DND-41 (cell line): ENCODE data around the gene HNRNPH2.

Source experiments
- ATAC-seq: fragments of 200-7000 bp; cut with Tn5 transposase; 3 replicates; pipeline ENCODE4 v1.9.1; 2021; ENCODE audit warnings: low read depth; ENCODE audit not compliant: insufficient read depth
- DNase-seq: peaks from one replicate; pipeline ENCODE4 v3.0.0-alpha.2; 2020
- H2AFZ ChIP-seq: 2 replicates; pipeline ENCODE4 v1.6.0; 2012; ENCODE audit warnings: low read depth, low read length
- H3K27ac ChIP-seq: 2 replicates; pipeline ENCODE4 v1.5.1; 2012; ENCODE audit warnings: low read length, inconsistent platforms
- H3K27me3 ChIP-seq: fragments of 200-600 bp; sonication (generic); 2 replicates; pipeline ENCODE4 v1.6.0; 2012; ENCODE audit warnings: low read length, mild to moderate bottlenecking, inconsistent platforms; ENCODE audit not compliant: insufficient read depth, poor library complexity
- H3K36me3 ChIP-seq: 2 replicates; pipeline ENCODE4 v1.5.1; 2012; ENCODE audit warnings: low read length, inconsistent platforms; ENCODE audit not compliant: insufficient read depth
- H3K4me1 ChIP-seq: 2 replicates; pipeline ENCODE4 v1.5.1; 2012; ENCODE audit warnings: mild to moderate bottlenecking, low read length; ENCODE audit not compliant: insufficient read depth
- H3K4me2 ChIP-seq: 2 replicates; pipeline ENCODE4 v1.6.0; 2012; ENCODE audit warnings: mild to moderate bottlenecking, moderate library complexity, low read length, inconsistent platforms; ENCODE audit not compliant: insufficient read depth
- H3K4me3 ChIP-seq, 2 experiments: fragments of 200-600 bp in 1 of 2; shearing (Covaris generic) in 1 of 2; 2 replicates each; pipeline ENCODE4 v1.5.1; 2012 to 2016; ENCODE audit warnings: inconsistent platforms in 2 of 2, low read length in 2 of 2, mild to moderate bottlenecking in 2 of 2, low read depth in 1 of 2, moderate library complexity in 1 of 2
- H3K79me2 ChIP-seq: 2 replicates; pipeline ENCODE4 v1.6.0; 2012; ENCODE audit warnings: low read length, inconsistent platforms; ENCODE audit not compliant: insufficient read depth
- H3K9ac ChIP-seq: 2 replicates; pipeline ENCODE4 v1.6.0; 2012; ENCODE audit warnings: low read depth, mild to moderate bottlenecking, inconsistent platforms, low read length, moderate library complexity
- H3K9me3 ChIP-seq: 2 replicates; pipeline ENCODE4 v1.5.1; 2012; ENCODE audit warnings: low read length, moderate library complexity, mild to moderate bottlenecking, inconsistent platforms; ENCODE audit not compliant: insufficient read depth, severe bottlenecking
- H4K20me1 ChIP-seq: 2 replicates; pipeline ENCODE4 v1.6.0; 2012; ENCODE audit warnings: low read length; ENCODE audit not compliant: insufficient read depth
- EZH2 ChIP-seq: IDR thresholded peaks from 3 replicates; pipeline ENCODE4 v1.6.1; 2012; ENCODE audit warnings: borderline replicate concordance, low read depth, mild to moderate bottlenecking, moderate library complexity, low read length, inconsistent platforms; ENCODE audit not compliant: severe bottlenecking
- TF ChIP-seq, protein P1 (sequence below): IDR thresholded peaks from 2 replicates; pipeline ENCODE4 v1.5.1; 2012; ENCODE audit warnings: borderline replicate concordance, low read length, moderate library complexity, mild to moderate bottlenecking; ENCODE audit not compliant: poor library complexity, severe bottlenecking; ENCODE audit errors: extremely low read depth

HNRNPH2 gene

DNA sequence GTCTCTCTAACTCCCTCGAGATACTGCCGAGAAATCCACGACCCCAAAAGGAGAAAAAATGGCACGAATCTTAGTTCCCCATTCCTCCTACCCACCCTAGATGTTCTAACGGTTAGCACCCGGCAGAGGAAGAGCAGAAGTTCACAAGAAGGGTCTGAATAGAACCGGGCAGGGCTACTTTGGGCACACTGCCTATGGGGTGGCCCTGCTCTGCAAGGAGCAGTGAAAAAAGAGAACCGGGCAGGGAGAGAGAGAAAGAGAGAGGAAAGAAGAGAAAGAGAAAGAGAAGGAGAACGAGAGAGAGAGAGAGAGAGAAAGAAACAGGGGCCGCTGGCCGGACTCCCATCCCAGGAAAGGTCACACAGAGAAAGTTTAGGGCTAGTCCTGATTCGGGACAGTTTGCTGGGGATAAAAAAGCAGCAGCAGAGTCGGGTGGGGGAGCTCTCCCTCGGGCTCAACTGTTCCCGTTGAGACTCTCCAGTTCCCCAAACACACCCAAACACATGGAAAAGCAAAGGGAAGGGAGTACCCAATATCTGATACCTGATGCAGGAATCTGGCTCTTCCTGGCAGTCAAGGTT is 765 bp upstream of the HNRNPH2 start:
- Histone ChIP-seq H2AFZ (peak overlapping the region; percentile 86), H3K4me2 (peak overlapping the region; percentile 63)

DNA sequence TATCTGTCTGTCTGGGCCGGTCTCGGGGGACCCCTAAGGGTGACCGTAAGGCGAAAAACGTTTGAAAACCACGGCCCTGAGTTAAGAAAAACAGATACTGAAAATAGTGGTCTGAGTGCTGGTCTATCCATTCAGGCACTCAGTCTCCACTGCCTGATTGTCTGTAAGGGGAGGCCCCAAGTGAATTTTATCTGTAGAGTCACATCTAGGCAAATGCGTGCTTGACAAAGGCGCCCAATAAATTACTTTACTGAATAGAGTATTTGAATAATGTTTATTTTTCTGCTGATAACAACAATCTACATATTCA is 465 bp downstream of the HNRNPH2 start:
- Histone ChIP-seq H3K79me2 (peaks cover 68% of the 10 kb centered on the region), H3K27ac (peak overlapping the region; percentile 86), H3K4me2 (peak overlapping the region; percentile 80), H3K4me3 (peak overlapping the region; percentile 50 to 72), H3K36me3 (peaks cover 22% of the 10 kb centered on the region), H4K20me1 (peaks cover 8% of the 10 kb centered on the region), H3K4me1 (peaks cover 43% of the 10 kb centered on the region), H2AFZ (peak overlapping the region; percentile 78), H3K9ac (peak overlapping the region; percentile 76), H3K27me3 (no peaks in the 10 kb centered on the region), H3K9me3 (no peaks in the 10 kb centered on the region)
- TF ChIP-seq, protein P1, sequence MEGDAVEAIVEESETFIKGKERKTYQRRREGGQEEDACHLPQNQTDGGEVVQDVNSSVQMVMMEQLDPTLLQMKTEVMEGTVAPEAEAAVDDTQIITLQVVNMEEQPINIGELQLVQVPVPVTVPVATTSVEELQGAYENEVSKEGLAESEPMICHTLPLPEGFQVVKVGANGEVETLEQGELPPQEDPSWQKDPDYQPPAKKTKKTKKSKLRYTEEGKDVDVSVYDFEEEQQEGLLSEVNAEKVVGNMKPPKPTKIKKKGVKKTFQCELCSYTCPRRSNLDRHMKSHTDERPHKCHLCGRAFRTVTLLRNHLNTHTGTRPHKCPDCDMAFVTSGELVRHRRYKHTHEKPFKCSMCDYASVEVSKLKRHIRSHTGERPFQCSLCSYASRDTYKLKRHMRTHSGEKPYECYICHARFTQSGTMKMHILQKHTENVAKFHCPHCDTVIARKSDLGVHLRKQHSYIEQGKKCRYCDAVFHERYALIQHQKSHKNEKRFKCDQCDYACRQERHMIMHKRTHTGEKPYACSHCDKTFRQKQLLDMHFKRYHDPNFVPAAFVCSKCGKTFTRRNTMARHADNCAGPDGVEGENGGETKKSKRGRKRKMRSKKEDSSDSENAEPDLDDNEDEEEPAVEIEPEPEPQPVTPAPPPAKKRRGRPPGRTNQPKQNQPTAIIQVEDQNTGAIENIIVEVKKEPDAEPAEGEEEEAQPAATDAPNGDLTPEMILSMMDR: no peak
- no peak for TF ChIP-seq EZH2
- DNase-seq (no peak), ATAC-seq (peak; percentile 25)

More for the DNA sequence above, 765 bp upstream of the HNRNPH2 start:
- Histone ChIP-seq H3K9ac (peak overlapping the region; percentile 78), H3K36me3 (peaks cover 13% of the 10 kb centered on the region), H3K27ac (peak overlapping the region; percentile 83), H3K9me3 (no peaks in the 10 kb centered on the region), H3K4me1 (peaks cover 39% of the 10 kb centered on the region), H4K20me1 (peaks cover 5% of the 10 kb centered on the region), H3K79me2 (peaks cover 63% of the 10 kb centered on the region), H3K4me3 (peak overlapping the region; percentile 73 to 89), H3K27me3 (no peaks in the 10 kb centered on the region)
- ATAC-seq (no peak), DNase-seq (no peak)
- TF ChIP-seq, protein P1: no peak
- TF ChIP-seq EZH2: no peak

DNA sequence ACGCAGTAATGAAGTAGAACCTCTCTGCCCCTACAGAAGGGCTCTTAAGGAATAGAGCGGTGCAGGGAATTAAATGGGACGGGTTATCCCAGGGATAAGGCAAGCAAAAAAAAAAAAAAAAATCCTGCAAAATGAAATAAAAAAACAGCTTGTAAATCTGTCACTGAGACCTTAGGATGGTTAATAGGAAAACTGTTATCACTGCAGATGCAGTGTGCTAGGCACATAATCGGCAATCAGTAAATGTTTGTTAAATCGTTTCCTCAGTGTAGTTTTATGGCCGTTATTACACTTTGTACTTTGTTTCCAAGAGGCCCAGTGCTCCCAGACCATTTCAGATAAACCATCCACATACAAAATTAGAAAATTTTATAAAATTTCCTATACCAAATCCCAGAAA is 1.0 kb downstream of the HNRNPH2 start:
- peaks cover 68% of the 10 kb centered on the region for H3K79me2 ChIP-seq
- H2AFZ ChIP-seq: no peak overlapping the region
- H3K9ac ChIP-seq: peak overlapping the region; percentile 76

More for the DNA sequence above, 1.0 kb downstream of the HNRNPH2 start:
- Histone ChIP-seq H3K36me3 (peaks cover 18% of the 10 kb centered on the region), H3K27ac (peak overlapping the region; percentile 86), H3K4me3 (peak overlapping the region; percentile 50 to 72; a peak in 3 of 4 replicates), H3K27me3 (no peaks in the 10 kb centered on the region), H3K4me2 (peak overlapping the region; percentile 80), H4K20me1 (peaks cover 8% of the 10 kb centered on the region), H3K4me1 (peaks cover 43% of the 10 kb centered on the region), H3K9me3 (no peaks in the 10 kb centered on the region)
- no peak for TF ChIP-seq EZH2
- TF ChIP-seq, protein P1: no peak
- ATAC-seq (no peak), DNase-seq (no peak)
